GM23248 (cell line): ENCODE data around the gene HSD17B13.

Experiments
- EZH2 ChIP-seq: fragments of 200-600 bp; sonication (generic); IDR thresholded peaks from 2 replicates; pipeline ENCODE4 v1.6.1; 2018; ENCODE audit warnings: antibody characterized with exemption, mild to moderate bottlenecking; ENCODE audit not compliant: insufficient read depth, poor library complexity, severe bottlenecking
- EZH2phosphoT487 ChIP-seq: fragments of 200-600 bp; sonication (generic); IDR thresholded peaks from 2 replicates; pipeline ENCODE4 v1.6.1; 2018; ENCODE audit warnings: antibody characterized with exemption, moderate library complexity, mild to moderate bottlenecking, low read depth; ENCODE audit not compliant: insufficient read depth

GRCh38 chr4:87360338-87360935, 37.8 kb upstream of the HSD17B13 start:
- TF ChIP-seq EZH2phosphoT487, result no peak
- no peak for TF ChIP-seq EZH2
